Activated CD4-positive, CD25-positive, alpha-beta regulatory T cell treated with anti-CD3 and anti-CD28 coated beads, Interleukin-2, amount 50 U/mL, for 16 hours (primary cell): ENCODE data around the gene P3H3.
"Not testable (repeated sequence)": the region's sequence is repeated elsewhere in the genome, so short reads cannot be mapped to it uniquely, and the experiment has no call there.

Experiments
- DNase-seq: peaks from one replicate; pipeline ENCODE4 v3.0.0-alpha.2; 2020; ENCODE audit warnings: low read depth, low spot score

P3H3 gene

DNA sequence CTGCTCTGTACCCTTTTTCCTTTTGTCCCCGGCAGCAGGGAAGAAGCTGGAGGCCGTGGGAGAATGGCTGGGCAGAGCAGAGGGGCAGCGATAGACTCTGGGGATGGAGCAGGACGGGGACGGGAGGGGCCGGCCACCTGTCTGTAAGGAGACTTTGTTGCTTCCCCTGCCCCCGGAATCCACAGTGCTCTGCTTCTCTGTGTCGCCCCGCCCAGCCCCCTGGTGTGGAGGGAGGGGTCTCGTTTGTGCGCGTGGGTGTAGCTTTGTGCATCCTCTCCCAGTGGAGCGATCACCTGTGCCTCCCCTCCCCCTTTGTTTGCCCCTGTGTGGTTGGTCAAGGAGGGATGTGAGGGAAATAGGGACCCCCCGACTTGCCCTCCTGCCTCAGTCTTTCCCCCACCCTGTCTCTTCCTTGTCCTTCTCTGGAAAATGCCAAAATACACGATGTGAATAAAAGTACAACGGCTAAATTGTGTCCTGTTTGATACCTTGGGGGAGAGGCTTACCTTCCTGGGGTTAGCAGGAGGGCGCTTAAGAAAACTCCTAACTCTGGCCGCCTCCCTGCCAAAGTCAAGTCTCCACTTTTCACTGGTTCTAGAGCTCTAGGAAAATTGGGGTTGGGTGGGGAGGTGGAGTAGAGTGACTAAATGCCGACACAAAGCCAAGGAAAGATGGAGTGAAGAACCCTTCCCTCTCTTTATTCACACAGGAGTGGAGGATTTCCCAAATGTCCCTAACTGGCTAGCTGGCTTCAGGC is 38.1 kb downstream of the P3H3 start:
- no peak for DNase-seq

DNA sequence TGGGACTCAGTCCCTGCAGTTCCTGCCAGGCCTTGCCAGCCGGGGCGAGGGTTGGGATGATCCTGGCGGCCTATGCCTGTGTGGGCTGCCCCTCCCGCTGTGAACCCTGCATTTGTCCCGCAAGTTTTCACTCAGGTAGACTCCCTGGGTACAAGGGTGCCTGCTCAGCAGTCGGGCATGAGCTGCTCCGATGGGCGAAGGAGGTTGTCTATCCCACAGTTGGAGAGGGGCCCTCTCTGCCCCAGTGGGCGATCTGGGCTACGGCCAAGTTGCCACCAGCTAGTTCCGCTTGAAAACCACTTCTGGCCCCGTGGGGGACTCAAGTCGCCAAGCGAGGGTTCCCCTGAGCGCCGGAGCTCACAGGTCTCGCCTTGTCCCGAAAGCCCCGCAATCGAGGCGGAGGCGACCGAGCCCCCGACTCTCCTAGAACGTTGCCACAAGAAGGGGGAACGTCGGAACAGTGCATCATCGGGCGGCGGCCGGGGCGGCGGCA is 38.8 kb downstream of the P3H3 start:
- no peak for DNase-seq

- DNase-seq = peak; percentile 55
Observed at GRCh38 chr12:6867413-6868210, 39.4 kb downstream of the P3H3 start, which contains the start of gene TPI1. TSS of gene TPI1 (plus strand) at chr12:6867531. CDS start at chr12:6867567, 36 bp downstream.

- DNase-seq = no peak
Observed at GRCh38 chr12:6868211-6869048, 40.2 kb downstream of the P3H3 start.

DNA sequence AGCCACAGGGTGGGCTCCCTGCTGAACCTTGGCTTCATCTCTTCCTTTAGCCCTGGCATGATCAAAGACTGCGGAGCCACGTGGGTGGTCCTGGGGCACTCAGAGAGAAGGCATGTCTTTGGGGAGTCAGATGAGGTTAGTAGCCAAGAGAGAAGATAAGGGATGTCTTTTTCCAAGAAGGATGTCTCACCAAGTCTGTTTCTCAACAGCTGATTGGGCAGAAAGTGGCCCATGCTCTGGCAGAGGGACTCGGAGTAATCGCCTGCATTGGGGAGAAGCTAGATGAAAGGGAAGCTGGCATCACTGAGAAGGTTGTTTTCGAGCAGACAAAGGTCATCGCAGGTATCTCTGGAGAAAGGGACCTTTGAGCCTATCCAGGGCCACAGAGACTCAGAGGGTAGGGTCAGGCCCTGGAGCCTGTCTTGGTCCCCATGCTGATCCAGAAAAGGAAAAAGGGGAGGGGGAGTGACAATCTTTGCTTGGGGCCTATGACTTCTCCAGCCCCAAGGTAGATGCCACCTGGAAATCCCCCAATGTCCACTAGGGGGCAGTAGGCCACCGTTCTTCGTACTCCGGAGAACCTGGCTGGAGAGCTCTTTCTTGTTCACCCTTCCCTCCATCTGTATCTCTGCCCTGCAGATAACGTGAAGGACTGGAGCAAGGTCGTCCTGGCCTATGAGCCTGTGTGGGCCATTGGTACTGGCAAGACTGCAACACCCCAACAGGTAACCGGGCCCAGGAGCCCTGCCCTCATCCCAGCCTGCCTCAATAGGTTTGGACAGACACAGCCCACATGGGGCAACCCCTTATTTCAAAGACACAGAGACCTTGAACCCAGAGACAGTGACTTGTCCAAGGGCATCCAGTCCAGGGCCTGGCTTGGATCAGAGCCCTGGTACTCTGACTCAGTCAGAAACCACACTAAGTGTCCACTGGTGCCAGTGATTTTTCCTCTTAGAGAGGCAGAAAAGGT is 41.1 kb downstream of the P3H3 start:
- DNase-seq = peak; percentile 75

DNA sequence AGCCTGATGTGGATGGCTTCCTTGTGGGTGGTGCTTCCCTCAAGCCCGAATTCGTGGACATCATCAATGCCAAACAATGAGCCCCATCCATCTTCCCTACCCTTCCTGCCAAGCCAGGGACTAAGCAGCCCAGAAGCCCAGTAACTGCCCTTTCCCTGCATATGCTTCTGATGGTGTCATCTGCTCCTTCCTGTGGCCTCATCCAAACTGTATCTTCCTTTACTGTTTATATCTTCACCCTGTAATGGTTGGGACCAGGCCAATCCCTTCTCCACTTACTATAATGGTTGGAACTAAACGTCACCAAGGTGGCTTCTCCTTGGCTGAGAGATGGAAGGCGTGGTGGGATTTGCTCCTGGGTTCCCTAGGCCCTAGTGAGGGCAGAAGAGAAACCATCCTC is 42.1 kb downstream of the P3H3 start:
- DNase-seq = not testable (repeated sequence)

DNA sequence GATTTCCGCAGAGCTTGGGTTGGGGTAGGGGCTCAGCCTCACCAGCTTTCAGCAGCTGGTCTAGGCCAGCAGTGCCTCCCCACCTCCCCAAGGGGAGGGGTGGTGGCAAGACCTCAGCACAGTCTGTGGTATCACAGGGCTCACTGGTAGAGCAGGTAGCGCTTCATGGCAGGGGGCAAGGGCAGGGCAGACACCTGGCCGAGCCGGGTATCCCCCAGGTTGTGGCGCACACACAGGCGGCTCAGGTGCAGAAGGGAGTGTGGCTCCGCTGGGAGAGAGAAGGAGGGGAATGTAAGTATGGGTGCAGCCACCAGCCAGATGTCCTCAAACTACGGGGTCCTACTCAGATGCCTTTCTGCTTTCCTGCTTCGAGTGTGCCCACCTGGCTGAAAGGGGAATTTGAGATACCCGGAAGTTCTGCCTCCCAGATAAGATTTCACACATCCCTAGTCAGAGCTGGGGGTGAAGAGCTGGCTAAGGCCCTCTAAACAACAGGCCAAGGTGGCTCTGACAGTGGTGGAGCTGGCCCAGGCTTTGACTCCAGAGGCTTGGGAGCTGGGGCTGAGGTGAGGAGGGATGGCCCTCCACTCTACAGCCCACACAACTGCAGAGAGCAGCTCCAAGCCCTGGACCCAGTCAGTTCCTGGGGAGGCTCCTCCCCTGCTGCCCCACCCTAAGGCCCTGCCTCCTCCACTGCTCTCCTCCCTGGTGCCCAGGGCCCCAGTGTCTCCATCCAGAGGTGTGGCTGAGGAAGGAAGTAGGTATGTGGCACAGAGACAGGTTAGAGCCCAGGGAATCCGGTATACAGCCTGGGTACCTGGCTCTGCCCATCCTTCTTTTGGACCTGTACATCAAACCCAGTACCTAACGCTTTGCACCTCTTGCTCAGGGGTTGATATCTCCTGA is 43.1 kb downstream of the P3H3 start:
- no peak for DNase-seq

- peak; percentile 68 for DNase-seq
Observed at GRCh38 chr12:6872073-6873048, 44.2 kb downstream of the P3H3 start.

DNA sequence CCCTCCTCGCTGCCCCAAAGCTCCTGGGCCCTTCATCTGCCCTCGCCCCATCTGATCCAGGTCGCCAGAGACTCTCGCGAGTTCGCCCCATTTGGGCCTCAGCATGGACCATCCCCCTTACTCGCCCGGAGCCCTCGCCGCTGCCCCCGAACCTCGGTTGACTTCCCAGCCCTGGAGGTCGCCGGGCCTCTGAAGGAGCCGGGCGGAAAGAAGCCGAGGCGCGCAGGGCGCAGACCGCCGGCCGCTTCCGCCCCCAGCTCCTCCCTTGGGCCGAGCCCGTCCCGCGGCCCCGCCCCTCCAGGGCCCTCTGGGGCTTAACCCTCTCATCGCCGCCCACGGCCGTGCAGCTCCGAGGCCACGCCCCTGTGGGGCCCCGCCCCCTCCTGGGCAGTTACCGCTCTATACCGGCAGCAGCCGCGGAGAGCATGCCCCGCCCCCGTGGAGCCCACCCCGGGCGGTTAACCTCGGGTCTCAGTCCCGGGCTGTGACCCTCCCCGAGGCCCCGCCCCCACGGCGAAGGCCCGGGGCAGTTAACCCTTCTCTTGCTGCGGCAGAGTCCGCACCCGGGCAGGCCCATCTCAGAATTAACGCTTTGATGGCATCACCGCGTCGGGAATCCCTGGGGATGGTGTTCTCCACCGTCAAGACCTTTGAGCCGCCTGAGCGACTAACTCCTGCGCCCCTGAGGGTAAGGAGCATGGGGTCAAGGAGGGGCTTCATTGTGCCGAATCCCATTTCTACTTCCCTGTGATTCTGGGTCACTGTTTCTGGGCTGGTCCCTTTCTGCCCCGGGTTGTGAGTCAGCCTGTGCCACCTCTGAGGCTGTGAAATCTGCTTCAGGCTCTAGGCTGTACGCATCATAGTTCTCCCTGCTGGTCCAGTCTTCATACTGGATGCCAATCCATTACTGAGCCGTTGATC is 45.1 kb downstream of the P3H3 start, which contains the start of gene SPSB2:
SPSB2 (minus strand) TSS at position 210 of the 921 bp plus-strand sequence. CDS start 402 bp downstream, outside the sequence.
- DNase-seq = peak; percentile 99

DNA sequence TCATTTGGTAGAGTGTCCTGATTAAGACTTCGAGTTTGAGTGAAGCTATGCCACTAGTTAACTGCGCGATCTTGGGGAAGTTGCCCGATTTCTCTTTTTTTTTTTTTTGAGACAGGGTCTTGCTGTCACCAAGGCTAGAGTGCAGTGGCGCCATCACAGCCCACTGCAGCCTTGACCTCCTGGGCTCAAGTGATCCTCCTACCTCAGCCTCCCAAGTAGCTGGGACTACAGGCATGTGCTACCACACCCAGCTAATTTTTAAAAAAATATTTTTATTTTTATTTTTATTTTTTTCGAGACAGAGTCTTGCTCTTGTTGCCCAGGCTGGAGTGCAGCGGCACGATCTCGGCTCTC is 45.8 kb downstream of the P3H3 start:
- DNase-seq = not testable (repeated sequence)

DNA sequence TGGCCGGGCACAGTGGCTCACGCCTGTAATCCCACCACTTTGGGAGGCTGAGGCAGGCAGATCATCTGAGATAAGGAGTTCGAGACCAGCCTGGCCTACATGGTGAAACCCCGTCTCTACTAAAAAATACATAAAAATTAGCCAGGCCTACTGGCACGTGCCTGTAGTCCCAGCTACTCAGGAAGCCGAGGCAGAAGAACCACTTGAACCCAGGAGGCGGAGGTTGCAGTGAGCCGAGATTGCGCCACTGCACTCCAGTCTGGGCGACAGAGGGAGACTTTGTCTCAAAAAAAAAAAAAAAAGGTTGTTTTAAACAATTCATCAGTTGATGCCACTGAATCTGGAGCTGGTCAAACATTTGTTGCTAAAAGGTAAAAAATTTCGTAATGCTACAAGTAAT is 51.6 kb downstream of the P3H3 start:
- DNase-seq = not testable (repeated sequence)

GRCh38 chr12:6883252-6883651 is 55.0 kb downstream of the P3H3 start:
- DNase-seq = no peak

DNA sequence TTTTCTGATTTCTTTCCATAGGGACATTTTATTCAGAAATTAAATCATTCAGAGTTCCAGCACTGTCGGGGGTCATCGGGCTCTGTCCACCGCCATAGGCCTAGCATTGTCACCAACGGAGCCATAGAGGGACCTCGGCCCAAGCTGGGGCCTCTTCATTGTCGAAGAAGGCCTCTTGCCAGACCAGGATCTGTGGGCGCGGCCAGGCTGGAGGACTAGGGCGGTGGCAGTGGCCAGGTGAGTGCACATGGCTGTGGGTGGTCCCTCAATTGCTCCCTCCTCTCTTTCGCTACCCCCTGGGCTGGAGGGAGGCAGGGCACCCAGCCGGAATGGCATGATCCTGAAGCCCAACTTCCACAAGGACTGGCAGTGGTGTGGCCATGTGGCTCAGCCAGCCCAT is 55.5 kb downstream of the P3H3 start:
- no peak for DNase-seq

DNA sequence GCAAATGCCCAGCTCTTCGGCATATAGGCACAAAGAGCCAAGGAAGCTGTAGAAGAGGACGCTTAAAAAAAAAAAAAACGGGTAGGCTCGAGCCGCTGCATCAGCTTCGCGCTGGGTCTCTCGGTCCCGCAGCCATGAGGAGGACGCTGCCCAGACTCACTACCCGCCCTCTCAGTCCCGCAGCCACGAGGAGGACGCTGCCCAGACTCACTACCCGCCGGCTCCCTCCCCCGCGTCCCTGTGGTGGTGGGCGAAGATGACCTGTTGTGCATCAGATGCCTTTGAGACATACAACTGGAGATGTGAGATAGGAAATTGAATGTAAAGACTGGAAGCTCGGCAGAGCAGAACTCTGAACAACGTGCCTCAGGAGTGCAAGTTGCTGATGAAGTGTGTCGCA is 56.3 kb downstream of the P3H3 start:
- no peak for DNase-seq

DNA sequence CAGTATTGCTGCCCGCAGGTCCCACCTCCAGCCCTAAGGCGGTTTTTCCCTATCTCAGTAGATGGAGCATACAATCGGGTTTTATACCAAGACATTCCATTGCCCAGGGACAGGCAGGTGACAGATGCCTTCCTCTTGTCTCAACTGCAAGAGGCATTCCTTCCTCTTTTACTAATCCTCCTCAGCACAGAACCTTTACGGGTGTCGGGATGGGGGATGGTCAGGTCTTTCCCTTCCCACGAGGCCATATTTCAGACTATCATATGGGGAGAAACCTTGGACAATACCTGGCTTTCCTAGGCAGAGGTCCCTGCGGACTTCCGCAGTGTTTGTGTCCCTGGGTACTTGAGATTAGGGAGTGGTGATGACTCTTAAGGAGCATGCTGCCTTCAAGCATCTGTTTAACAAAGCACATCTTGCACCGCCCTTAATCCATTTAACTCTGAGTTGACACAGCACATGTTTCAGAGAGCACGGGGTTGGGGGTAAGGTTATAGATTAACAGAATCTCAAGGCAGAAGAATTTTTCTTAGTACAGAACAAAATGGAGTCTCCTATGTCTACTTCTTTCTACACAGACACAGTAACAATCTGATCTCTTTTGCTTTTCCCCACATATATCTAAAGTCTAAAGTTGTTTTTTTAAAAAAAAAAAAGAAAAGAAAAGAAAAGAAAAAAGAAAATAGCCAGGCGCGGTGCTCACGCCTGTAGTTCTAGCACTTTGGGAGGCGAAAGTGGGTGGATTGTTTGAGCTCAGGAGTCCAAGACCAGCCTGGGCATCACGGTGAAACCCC is 58.2 kb downstream of the P3H3 start:
- not testable (repeated sequence) for DNase-seq

- DNase-seq = no peak
Observed at GRCh38 chr12:6887460-6887859, 59.3 kb downstream of the P3H3 start.
